GM19372 (cell line): ENCODE measurements around the gene PDIA3.
"Not testable (repeated sequence)": the region's sequence is repeated elsewhere in the genome, so short reads cannot be mapped to it uniquely, and the experiment has no call there.

Experiments used
- ATAC-seq: cut with Tn5 transposase; IDR thresholded peaks from one replicate; pipeline ENCODE4 v1.9.1; 2021; ENCODE audit warnings: mild to moderate bottlenecking, low read depth, moderate library complexity; ENCODE audit not compliant: unreplicated experiment

Gene PDIA3

DNA sequence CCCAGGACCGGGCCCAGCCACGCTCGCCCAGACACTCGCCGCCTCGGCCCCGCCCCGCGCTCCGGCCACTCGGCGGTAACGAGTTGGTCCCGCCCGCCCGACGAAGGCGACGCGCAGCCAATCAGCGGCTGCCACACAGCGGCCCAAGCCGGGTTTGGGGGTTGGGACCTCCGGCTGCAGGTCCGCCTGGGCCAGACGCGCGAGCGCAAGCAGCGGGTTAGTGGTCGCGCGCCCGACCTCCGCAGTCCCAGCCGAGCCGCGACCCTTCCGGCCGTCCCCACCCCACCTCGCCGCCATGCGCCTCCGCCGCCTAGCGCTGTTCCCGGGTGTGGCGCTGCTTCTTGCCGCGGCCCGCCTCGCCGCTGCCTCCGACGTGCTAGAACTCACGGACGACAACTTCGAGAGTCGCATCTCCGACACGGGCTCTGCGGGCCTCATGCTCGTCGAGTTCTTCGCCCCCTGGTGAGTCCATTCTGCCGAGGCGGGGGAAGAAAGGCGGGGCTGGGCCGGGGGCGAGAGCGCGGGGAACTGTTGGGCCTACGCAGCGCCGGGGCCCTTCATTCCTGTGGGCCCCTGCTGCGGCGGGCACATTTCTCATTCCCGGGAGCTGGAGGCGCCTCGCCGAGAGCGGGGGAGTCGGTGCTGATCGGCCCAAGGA, at the start of gene PDIA3:
Gene PDIA3, plus strand, starts transcription at position 194 of the 658 bp plus-strand sequence. Its CDS starts 102 bp downstream, at position 296.
- ATAC-seq, result peak; percentile 70

DNA sequence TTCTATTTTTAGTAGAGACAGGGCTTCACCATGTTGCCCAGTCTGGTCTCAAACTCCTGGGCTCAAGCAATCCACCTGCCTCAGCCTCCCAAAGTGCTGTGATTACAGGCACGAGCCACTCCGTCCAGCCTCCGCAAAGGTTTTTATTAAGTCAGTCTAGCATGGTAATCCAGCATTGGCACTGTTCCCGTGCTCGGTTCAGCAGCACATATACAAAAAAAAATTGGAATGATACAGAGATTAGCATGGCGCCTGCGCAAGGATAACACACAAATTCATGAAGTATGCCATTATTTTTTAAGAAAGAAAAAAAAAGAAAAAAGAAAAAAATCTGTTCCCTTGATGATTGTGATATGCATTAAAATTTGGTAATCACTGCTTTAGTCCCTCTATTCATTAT, 44.1 kb upstream of the PDIA3 start:
- ATAC-seq, result no peak

DNA sequence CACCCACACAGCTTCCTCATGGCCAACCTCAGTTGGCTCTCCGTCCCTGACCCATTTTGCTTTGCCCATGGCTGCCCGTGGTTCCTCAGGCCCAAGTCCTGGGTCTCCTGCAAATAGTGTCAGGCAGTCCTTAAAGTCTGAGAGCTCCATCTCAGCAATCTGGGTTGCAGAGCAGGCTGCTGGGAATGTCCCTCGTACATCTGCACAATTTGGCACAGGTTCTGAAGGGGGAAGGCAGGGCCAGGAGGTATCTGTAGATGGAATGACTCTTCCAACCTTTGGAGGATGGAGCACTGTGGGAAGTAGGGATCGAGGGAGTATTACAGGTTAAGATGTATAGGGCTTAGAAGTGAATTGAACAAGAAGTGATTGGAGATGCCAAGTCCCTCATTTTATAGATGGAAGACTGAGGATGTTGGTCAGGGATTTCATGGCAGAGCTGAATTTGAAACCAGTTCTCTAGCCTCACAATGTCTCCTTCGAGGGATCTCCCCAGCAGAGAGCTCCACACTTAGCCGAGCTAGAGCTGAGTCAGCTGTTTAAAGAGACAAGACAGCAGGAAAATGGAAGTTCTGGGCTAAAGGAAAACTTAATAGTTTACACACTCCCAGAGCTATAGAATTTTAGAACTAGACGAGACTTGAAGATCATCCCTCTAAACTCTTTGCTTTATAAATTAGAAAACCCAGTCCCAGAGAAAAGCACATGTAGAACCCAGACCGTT, 43.4 kb upstream of the PDIA3 start:
- no peak for ATAC-seq

DNA sequence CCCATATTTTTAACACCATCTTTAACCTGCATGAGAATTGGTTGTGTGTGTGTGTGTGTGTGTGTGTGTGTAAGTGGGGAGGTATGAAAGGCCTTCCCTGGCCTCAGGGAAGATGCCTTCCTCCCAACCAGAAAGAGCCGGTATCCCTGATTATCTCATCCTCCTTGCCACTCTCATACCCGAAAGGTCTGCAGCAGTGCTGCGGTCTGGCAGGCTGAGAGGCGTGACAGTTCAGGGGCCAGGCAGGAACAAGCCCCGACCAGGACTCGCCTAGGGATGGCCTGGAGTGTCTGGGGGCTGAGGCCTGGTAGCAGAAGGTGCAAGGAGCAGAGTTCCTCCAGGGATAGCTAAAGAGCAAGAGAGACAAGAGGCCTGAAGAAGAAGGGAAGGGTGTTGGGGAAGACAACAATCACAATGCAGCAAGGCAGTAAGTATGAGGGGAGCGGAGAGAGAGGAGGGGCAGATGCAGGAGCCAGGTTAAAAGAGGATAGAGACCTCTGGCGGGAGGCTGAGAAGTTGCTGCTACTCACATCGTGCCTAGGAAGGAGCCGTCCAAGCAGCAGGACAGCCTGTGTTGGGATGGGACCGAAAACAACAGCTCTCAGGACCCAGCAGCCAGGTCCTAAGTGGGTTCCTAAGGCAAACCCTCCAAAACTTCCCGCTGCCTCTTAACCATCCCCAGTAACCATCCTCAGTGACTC, 35.7 kb upstream of the PDIA3 start:
- ATAC-seq, result not testable (repeated sequence)

DNA sequence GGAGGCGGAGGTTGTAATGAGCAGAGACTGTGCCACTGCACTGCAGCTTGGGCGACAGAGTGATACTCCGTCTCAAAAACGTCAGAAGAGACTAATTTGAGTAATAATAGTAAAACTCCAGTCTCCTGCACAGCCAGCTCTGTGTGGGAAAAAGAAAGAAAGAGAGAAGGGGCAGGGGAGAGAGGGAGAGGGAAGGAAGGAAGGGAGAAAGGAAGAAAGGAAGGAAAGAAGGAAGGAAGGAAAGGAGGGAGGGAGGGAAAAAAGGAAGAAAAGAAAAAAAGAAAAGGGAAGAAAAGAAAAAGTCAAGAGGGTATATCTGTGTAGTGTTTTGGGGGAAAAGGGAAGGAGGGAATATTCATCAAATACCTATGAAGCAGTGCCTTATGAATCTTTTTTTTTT, 23.1 kb upstream of the PDIA3 start:
- no peak for ATAC-seq

DNA sequence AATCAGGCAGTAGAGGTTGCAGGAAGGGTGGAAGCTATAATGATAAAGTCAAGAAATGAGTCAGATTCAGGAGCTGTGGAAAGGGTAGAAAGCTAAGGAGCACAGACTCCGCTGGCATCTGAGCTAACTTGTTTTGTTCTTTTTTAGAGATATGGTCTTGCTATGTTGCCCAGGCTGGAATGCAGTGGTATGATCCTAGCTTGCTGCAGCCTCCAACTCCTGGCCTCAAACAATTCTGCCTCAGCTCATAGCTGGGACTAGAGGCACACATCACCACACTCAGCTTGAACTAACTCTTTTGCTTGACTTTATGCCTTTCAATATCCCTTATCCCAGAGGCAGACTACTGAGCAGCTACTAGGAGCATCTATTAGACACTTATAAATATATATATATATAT, 19.9 kb upstream of the PDIA3 start:
- not testable (repeated sequence) for ATAC-seq

DNA sequence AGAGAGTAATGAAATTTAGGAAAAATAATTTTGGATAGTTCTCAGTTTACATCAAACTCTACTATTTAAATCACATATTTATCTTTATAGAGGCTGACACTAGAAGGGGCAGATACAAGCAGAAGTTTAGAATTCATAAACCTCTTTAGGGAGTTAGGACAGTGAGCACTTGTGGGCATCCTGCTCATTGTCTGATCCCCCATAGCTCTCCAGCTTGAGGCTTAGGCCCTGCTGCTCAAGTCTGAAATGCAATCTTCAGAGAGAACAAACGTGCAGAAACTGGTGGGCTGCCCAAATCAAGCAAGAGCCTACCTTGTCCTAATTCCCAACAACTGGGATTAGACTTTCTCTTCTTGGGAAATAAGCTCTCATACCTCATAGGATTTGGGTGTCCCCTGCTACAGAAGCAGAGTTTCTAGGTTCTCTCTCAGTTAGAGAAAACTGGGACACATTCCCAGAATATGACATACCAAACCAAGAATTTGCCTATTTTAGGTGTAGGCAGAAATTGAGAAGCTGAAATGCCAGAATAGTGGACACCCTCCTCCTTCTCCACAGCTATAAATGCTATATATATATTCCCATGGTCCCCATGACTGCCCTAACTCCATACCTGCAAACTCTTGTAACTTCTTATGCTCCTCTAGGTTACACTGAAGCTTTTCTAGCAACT, 18.0 kb upstream of the PDIA3 start:
- ATAC-seq, result not testable (repeated sequence)

DNA sequence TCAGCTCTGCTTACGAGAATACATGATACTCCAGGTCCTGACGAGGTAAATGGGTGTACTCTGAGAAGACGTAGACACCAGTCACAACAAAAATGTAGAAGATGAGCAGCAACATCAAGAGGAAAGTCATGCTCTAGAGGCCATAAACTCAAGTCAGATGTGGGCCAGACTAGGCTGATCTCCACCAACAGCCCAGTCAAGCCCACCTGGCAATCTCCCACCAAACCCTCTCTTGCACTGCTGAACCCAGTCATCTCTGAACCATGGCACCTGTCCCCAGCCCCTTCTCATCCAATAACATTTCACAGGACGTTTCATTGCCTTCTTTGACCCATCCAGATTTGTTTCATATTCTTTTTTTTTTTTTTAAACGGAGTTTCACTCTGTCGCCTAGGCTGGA, 10.8 kb upstream of the PDIA3 start:
- no peak for ATAC-seq

DNA sequence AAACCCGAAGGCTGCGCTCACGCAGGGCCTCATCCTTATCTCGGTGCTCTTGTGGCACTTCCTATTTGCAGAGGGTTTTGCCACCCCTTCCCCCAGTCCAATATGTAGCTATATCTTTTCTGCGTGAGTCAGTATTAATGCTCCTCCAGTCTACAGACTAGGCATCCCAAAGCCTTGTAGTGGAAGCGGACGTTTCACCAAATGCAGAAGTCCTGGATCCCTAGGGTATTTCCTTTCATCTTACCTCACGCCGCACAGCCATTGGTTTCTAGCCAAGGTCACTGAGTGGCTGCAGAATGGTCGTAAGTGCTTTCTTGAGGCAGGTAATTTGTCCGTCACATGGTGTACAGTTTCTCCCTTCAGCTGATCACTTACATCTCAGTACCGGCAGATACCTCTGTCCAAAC, 668 bp downstream of the PDIA3 start:
- ATAC-seq, result peak; percentile 8

DNA sequence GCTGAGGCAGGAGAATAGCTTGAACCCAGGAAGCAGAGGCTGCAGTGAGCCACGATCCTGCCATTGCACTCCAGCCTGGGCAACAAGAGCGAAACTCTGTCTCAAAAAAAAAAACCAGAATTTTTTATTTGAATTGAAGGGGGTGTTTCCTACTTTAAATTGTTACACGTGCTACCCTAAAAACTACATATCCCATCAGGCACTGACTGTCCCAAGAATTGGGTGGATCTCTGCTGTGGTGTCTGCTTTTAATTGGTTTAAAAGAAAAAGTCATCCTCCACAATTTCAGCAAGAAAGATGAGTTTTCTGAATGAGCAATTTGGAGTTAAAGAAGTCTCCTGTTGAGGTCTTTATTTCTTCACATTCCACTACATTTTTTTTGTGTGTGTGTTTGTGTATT, 2.1 kb downstream of the PDIA3 start:
- ATAC-seq, result no peak

DNA sequence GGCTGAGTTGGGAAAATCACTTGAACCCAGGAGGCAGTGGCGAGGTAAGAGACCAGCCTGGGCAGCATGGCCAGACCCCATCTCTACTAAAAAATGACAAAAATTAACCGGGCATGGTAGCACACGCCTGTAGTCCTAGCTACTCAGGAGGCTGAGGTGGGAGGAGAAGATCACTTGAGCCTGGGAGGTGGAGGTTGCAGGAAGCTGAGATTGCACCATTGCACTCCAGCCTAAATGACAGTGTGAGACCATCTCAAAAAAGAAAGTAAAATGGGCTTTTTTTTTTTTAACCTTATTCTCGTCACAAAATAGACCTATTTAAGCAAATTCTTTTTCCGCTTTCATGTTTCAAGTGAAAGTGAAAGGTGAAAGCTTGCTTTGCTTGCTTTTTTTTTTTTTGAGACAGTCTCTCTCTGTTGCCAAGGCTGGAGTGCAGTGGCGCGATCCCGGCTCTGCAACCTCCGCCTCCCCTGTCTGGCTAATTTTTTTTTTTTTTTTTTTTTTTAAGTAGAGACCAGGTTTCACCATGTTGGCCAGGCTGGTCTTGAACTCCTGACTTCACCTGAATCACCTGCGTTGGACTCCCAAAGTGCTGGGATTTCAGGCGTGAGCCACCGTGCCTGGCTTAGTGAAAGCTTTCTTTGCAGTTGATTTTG, 3.6 kb downstream of the PDIA3 start:
- ATAC-seq, result peak; percentile 37

DNA sequence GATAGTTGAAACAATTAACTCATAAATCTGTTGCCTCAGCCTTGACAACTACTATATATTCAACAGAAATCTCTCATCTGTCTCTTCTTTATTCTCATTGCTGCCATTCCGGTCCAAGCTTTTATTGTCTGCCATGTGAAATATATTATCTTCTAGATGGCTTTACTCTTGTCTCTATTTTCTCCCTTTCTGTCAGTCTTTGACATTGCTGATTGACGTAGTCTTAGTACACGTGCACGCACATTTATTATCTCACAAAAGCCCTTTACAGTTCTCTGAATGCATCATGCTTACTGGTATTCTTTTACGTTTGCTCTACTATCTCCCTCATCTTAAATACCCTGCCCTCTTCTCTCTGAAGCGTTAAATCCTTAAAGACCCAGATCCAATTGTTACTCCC, 5.6 kb downstream of the PDIA3 start:
- ATAC-seq, result no peak

DNA sequence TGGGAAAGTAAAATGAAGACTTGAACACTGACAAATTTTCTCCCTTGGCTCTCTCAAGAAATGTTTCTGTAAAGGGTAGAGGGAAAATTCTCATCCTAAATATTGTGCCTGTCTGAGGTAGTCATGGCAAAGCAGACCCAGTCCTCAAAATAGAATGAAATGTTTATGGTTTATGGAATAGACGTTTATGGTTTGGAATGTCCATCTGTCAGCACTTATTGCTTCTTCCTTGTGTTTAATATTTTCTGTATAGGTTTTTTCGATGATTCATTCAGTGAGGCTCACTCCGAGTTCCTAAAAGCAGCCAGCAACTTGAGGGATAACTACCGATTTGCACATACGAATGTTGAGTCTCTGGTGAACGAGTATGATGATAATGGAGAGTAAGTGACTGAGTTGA, 16.6 kb downstream of the PDIA3 start:
- ATAC-seq, result no peak

DNA sequence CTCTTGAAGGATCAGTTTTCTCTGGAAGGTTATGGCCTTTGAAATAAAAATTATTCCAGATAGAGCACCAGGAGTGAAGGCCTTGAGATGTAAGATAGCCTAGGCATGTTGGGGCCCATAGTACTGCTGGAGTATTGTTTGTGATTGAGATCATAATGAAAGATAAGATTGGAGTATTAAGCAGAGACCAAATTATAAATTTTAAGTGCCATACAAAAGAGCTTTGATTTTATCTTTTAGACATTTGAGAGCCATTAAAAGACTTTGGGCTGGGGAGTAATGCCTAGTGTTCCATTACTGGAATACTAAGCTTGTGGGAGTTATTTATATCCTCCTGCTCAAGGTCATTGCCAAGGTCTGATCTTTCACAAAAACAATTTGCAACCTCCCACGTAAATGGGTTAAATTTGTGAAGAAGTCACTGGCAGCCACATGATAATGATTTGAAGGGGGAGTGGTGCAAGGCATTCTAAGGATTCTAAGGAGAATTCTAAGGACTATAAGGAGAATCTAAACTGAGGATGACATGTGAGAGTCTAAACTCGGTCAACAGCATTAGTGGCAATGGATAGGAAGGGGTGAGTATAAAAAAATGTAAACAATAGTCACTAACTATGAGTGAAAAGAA, 17.7 kb downstream of the PDIA3 start:
- ATAC-seq, result no peak

DNA sequence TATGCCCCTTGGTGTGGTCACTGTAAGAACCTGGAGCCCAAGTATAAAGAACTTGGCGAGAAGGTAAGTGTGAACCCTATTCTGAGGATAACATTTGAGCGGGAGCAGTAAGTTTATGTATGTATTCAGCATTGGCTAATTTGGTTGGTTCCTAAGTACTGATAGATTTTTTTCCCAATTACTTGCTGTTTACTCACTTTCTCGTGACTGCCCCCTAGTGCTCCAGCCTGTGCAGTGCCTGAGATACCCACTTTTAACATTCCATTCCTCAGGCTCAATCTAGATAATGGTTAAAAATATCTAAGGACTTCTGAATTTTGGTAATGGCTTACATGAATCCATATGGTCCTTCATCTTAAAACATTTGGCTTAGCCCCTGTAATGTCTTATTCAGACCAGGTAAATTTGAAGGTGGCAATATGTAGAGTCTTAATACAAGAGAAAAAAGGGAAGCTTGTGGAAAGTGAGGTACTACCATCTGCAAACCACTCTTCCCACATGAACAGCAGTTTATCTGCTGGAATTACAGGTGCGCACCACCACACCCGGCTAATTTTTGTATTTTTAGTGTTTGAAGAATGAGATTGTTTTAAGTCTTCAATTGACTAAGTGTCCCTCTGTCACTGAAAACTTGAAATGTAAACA, 23.5 kb downstream of the PDIA3 start:
- ATAC-seq, result no peak

DNA sequence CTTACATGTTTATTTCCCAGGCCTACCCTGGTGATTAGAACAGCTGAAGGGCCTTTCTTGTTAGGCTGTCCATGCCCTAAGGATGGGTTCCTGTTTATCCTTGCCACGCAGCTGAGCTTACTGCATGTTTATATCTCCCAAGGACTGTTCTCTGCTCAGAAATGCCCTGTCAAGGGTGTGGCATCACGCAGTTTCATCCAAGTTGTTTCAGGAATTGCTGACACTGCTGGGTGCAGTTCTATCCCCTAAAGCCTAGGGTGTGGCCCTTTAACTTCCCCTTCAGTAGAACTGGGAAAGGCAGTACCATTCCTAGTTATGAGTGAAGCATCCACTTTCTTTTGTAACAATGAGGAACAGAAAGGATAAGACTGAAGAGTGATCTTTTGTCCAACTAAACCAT, 25.6 kb downstream of the PDIA3 start:
- ATAC-seq, result no peak

DNA sequence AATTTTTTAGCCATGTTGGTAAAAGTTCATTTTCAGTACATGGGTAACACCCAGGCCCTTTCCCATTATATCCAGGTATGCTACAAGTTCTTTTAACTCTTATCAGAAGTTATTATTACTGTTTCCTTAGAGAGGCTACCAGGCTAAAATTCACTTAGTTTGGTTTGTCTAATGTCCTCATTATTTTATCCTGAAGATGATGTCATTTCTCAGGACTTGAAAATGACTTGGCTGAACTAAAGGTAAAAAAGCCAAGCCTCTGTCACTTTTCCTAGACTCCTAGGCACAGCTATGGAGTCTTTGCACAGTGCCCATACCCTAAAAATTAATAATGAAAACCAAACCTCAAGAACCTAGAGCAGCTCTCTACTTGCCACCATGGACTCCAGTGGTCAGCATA, 26.4 kb downstream of the PDIA3 start:
- ATAC-seq, result no peak

DNA sequence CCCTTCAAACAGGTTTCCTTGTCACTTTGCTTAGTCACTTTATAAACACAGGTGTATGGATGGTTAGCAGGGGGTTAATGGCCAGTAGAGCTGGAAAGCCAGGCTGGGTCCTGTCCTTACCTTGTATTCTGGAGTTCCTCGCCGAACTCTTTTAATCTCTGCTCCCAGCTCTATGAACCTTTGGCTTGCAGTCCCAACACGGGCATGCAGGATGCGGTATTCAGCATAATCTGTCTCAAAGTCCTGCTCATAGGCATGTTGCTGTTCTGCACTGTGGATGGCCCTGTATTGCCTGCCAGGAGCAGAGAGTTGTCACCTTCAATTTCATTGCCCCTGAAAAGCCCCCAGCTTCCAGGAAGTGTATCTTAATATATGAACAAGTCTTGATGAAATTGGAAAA, 27.8 kb downstream of the PDIA3 start:
- ATAC-seq, result no peak

DNA sequence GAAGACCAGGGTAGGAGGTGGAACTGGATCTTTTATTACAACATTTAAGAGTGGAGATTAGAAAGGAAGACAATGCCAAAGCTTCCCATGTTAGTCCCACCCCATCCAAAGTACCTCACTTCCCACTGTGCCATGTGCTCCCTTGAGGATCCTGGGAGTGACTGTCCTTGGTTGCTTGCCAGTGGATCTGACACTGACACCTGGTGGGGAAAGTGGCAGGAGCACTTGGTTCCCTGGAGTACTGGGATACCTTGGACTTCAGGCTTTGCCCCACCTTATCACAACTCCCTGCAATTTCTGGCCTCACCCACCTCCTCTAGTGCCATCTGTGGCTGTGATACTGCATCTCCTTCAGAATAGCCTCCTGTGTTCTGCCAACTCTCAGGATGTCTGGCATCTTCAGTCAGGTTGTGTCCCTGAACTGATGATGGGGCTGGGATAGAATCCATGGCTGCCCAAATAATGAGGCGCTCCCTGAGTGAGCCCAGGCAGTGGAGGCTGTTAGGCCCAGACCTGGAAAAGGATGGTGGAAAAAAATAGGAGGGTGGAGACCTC, 29.2 kb downstream of the PDIA3 start:
- no peak for ATAC-seq
